Activated CD8-positive, alpha-beta memory T cell treated with anti-CD3 and anti-CD28 coated beads, Interleukin-2, amount 50 U/mL, for 1 hour (primary cell): ENCODE measurements around the gene HOXB8.

Source experiments
- DNase-seq: peaks from one replicate; pipeline ENCODE4 v3.0.0-alpha.2; 2020; ENCODE audit errors: extremely low read depth

The HOXB8 gene

GRCh38 chr17:48567646-48568354 is 47.3 kb downstream of the HOXB8 start:
- DNase-seq = no peak

- DNase-seq = no peak
These were observed 47.9 kb downstream of the HOXB8 start for GRCh38 chr17:48567209-48567608.

GRCh38 chr17:48566717-48567116 is 48.4 kb downstream of the HOXB8 start:
- DNase-seq = no peak

GRCh38 chr17:48565925-48566710 is 49.0 kb downstream of the HOXB8 start:
- no peak for DNase-seq

- no peak for DNase-seq
These were observed 50.0 kb downstream of the HOXB8 start for GRCh38 chr17:48565022-48565554.

GRCh38 chr17:48564188-48565021 is 50.7 kb downstream of the HOXB8 start:
- DNase-seq = no peak

- no peak for DNase-seq
These were observed 51.3 kb downstream of the HOXB8 start for GRCh38 chr17:48563867-48564187.

- no peak for DNase-seq
These were observed 51.7 kb downstream of the HOXB8 start for GRCh38 chr17:48563385-48563838.

GRCh38 chr17:48562934-48563333 is 52.2 kb downstream of the HOXB8 start:
- DNase-seq = no peak
